MM.1S (cell line): Measurements from ENCODE around the gene PDE3B.

Experiments
- EZH2 ChIP-seq: fragments of 300-600 bp; sonication (generic); optimal IDR thresholded peaks from 2 replicates; pipeline ENCODE3; 2017; ENCODE audit warnings: low read depth, mild to moderate bottlenecking, antibody characterized with exemption, low read length, mixed read lengths
- EZH2phosphoT487 ChIP-seq: fragments of 300-600 bp; sonication (generic); IDR thresholded peaks from 2 replicates; pipeline ENCODE4 v1.6.1; 2018; ENCODE audit warnings: antibody characterized with exemption, low read length
- TF ChIP-seq, protein P1 (sequence below): fragments of 300-600 bp; sonication (generic); IDR thresholded peaks from 2 replicates; pipeline ENCODE4 v1.5.1; 2016; ENCODE audit warnings: antibody characterized with exemption, low read length, mixed read lengths

DNA sequence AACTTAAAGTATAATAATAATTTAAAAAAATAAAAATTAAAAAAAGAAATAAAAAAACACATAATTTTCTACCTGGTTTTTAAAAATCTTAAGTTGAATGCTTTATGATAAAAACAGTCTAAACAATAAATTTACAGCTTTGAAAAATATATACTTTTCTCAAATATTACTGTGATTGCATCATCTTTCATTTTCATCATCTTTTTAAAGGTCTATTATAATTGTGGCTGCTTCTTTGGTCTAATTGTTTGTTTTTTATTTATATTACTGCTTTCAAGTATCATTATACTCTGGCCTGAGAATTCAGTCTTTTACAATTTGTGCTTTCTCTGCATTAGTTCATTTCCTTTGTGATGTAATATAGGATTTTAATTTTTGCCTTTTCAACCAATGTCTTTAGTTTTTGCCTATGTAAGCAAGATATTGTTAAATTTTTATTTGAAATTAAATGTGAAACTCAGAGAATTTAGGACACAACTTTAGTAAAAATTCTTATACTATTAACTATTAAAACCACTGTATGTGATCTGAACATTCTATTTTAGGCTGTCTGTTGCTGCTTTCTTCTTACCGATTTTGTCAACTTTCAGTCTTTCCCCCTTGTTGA is 241.2 kb downstream of the PDE3B start:
- TF ChIP-seq, protein P1, sequence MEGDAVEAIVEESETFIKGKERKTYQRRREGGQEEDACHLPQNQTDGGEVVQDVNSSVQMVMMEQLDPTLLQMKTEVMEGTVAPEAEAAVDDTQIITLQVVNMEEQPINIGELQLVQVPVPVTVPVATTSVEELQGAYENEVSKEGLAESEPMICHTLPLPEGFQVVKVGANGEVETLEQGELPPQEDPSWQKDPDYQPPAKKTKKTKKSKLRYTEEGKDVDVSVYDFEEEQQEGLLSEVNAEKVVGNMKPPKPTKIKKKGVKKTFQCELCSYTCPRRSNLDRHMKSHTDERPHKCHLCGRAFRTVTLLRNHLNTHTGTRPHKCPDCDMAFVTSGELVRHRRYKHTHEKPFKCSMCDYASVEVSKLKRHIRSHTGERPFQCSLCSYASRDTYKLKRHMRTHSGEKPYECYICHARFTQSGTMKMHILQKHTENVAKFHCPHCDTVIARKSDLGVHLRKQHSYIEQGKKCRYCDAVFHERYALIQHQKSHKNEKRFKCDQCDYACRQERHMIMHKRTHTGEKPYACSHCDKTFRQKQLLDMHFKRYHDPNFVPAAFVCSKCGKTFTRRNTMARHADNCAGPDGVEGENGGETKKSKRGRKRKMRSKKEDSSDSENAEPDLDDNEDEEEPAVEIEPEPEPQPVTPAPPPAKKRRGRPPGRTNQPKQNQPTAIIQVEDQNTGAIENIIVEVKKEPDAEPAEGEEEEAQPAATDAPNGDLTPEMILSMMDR = no peak
- no peak for TF ChIP-seq EZH2phosphoT487
- no peak for TF ChIP-seq EZH2
